ENCODE data around the gene FANCD2OS. TPM values are rescaled to one million over a fixed set of nuclear protein-coding genes. Genes with fewer than 3 reads are reported as not detected.
"Not testable (repeated sequence)": the region's sequence is repeated elsewhere in the genome, so short reads cannot be mapped to it uniquely, and the experiment has no call there.

Gene FANCD2OS
- total and polyA plus RNA-seq, 8 donors: not detected

DNA sequence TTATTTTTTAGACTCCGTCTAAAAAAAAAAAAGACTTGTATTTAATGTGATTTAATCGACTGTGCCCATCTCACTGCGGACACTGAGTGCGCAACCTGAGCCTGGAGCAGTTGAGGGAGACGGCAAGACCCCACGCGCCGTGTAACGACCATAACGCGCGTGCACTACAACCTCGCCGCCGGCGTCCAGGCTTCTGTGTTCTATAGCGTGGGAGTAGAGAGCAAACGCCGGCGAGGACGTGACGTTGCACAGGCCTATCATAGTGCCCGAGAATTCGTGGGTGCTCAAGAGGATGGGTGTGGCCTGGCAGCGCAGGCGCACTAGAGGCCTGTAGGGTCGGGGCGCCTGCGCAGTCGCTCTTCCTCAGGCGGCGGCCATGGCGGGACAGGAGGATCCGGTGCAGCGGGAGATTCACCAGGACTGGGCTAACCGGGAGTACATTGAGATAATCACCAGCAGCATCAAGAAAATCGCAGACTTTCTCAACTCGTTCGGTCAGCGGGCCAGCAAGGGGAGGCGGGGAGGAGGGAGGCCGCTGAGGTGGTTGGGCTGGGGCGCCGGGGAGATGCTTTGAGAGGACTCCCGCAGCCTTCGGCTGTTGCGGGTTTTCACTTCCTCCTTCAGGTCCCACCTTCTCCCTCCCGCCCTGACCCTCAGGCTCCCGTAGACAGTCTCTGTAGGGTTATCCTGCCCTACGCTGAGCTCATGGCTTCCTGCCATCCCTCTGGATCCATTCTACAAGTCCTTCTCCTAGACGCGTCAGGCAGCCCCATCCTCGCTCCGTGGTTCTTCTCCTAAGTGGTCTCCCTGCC, 7.5 kb upstream of the FANCD2OS start, which contains the start of gene BRK1:
Gene BRK1 (plus strand): TSS at position 350 of the 812 bp plus-strand sequence. CDS start 27 bp downstream, at position 377.
- intact Hi-C loops (cut with DNase I): no loop called here
- Histone ChIP-seq H3K4me1 (peaks cover 0 to 11% (median 0%) of the 10 kb centered on the region in 3 donors), H3K36me3 (no peaks in the 10 kb centered on the region), H3K9me3 (no peaks in the 10 kb centered on the region), H3K4me3 (peak within 1 kb of the TSS; percentile 65 to 92 (median 76)), H3K27ac (peak within 1 kb of the TSS; percentile 17 to 58 (median 52)), H3K27me3 (peaks cover 0 to 3% (median 0%) of the 10 kb centered on the region in 4 donors)
- ATAC-seq (peak; percentile 99 to 100 (median 100)), DNase-seq (peak; percentile 91 to 97 (median 93)), FAIRE-seq (peak; percentile 71)
- WGBS, 2 donors: 1% methylated on average over 48 to 52 of the region's 54 CpGs
- TF ChIP-seq, protein P1, sequence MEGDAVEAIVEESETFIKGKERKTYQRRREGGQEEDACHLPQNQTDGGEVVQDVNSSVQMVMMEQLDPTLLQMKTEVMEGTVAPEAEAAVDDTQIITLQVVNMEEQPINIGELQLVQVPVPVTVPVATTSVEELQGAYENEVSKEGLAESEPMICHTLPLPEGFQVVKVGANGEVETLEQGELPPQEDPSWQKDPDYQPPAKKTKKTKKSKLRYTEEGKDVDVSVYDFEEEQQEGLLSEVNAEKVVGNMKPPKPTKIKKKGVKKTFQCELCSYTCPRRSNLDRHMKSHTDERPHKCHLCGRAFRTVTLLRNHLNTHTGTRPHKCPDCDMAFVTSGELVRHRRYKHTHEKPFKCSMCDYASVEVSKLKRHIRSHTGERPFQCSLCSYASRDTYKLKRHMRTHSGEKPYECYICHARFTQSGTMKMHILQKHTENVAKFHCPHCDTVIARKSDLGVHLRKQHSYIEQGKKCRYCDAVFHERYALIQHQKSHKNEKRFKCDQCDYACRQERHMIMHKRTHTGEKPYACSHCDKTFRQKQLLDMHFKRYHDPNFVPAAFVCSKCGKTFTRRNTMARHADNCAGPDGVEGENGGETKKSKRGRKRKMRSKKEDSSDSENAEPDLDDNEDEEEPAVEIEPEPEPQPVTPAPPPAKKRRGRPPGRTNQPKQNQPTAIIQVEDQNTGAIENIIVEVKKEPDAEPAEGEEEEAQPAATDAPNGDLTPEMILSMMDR (IDR thresholded peaks at IDR 0.05): no peak

DNA sequence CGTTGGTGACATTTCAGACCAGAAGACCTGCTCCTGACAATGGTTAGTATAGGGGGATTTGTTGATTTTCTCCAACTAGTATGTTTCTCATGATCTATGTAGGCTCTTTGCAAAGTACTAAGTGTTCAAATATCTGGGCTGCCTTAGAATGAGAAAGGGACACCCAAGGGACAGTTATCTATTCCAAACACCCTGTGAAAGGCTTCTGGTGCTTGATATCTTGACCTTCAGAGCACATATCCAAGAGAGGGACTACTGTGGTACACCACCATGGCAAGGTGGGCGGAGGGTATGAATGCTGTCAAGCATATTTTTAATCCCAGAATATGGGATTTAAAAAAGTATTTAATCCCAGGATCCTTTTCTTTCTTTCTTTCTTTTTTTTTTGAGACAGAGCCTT, 1.1 kb downstream of the FANCD2OS start:
- intact Hi-C loops (cut with DNase I): no loop called here
- Histone ChIP-seq H3K9me3 (no peaks in the 10 kb centered on the region), H3K27ac (no peak overlapping the region), H3K4me3 (no peak overlapping the region), H3K4me1 (no peaks in the 10 kb centered on the region), H3K36me3 (no peaks in the 10 kb centered on the region), H3K27me3 (peaks cover 0 to 3% (median 0%) of the 10 kb centered on the region in 4 donors)
- no peak for FAIRE-seq
- no peak for ATAC-seq
- no peak for DNase-seq
- 62 to 63% methylated on average over 2 of the region's 2 CpGs for WGBS, 2 donors
- TF ChIP-seq, protein P1 (IDR thresholded peaks at IDR 0.05): no peak

GRCh38 chr3:10099041-10099440, 9.0 kb downstream of the FANCD2OS start:
- WGBS, 2 donors: 97% methylated on average over 5 of the region's 5 CpGs
- Histone ChIP-seq H3K27me3 (no peaks in the 10 kb centered on the region), H3K9me3 (no peaks in the 10 kb centered on the region), H3K36me3 (no peaks in the 10 kb centered on the region), H3K4me1 (no peaks in the 10 kb centered on the region), H3K4me3 (no peak overlapping the region), H3K27ac (no peak overlapping the region)
- FAIRE-seq (no peak), DNase-seq (no peak), ATAC-seq (no peak)
- intact Hi-C loops (cut with DNase I): no loop called here
- TF ChIP-seq, protein P1 (IDR thresholded peaks at IDR 0.05): no peak

- no peak for FAIRE-seq
- Histone ChIP-seq H3K36me3 (no peaks in the 10 kb centered on the region), H3K4me3 (no peak overlapping the region), H3K27me3 (no peaks in the 10 kb centered on the region), H3K9me3 (no peaks in the 10 kb centered on the region), H3K27ac (no peak overlapping the region), H3K4me1 (no peaks in the 10 kb centered on the region)
- intact Hi-C loops (cut with DNase I): no loop called here
- no peak for DNase-seq
- no peak for ATAC-seq
- TF ChIP-seq, protein P1 (IDR thresholded peaks at IDR 0.05): no peak
- 92 to 98% methylated on average over 3 of the region's 3 CpGs for WGBS, 2 donors
These were observed 14.4 kb downstream of the FANCD2OS start for GRCh38 chr3:10093678-10094077.

DNA sequence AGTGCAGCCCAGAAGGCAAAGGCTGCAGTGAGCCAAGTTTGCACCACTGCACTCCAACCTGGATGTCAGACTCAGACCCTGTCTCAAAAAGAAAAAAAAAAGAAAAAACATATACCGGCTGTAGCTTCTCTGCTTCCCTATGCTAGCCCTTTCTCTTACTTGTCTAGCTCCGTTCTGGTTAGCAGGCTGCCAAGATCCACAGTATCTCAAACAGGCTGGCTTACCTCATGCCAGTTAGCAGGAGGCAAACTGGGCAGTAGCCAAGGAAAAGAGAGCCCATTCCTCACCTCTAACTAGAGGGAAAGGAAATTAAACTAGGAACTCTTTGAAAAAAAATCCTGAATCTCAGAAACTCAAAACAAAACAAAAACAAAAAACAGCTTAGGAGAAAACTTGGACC, 16.7 kb downstream of the FANCD2OS start:
- H3K36me3 ChIP-seq; H3K9me3 ChIP-seq; DNase-seq; H3K4me1 ChIP-seq; intact Hi-C loops (cut with DNase I); H3K27me3 ChIP-seq; H3K27ac ChIP-seq; FAIRE-seq; H3K4me3 ChIP-seq: not testable (repeated sequence)
- ATAC-seq: peak; percentile 58 to 77 (median 64)
- WGBS, 2 donors: 34% methylated on average over 2 of the region's 2 CpGs; no CpG with 5 or more reads in 1 of the 2 donors

- FAIRE-seq; DNase-seq; H3K4me1 ChIP-seq; H3K9me3 ChIP-seq; H3K36me3 ChIP-seq; H3K27ac ChIP-seq; H3K4me3 ChIP-seq; H3K27me3 ChIP-seq; intact Hi-C loops (cut with DNase I): not testable (repeated sequence)
- WGBS, 2 donors: 18 to 50% methylated on average over 1 of the region's 1 CpG
- ATAC-seq: peak; percentile 78 to 85 (median 82)
These were observed 17.3 kb downstream of the FANCD2OS start for GRCh38 chr3:10090774-10091173.
